ENCODE measurements around the gene P3H4. TPM values are rescaled to one million over a fixed set of nuclear protein-coding genes. Genes with fewer than 3 reads are reported as not detected.
A peak's percentile ranks its signal among the peaks of the same experiment; 100 is the strongest.

P3H4 gene
- total and polyA plus RNA-seq, 2 of the 4 experiments (the other 2 are of a cell fraction): 21.5 to 66.7 TPM

DNA sequence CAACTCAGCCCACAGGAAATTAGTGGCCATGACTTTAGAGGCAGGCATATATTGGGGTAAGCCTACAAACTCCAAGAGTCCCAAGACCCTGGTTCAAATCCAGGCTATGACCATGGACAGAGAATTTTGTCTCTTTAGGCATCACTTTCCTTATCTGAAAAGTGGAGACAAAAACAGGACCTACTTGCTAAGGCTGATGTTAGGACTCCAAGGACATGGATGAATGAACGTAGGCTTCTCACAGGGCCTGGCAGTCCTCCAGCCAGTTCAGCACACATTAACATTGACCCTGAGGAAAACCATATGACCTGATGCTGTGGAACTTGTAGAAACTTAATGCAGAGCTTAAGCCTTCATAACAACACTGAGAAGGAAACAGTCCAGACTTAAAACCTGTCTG lies 2.4 kb upstream of the P3H4 start:
- no peaks in the 10 kb centered on the region for H3K27me3 ChIP-seq (ENCODE audit: control insufficient read depth, insufficient read depth, low read length)
- peak overlapping the region; percentile 95 for H4K91ac ChIP-seq (ENCODE audit: insufficient read depth, low read depth, low read length)
- H3K9ac ChIP-seq (ENCODE audit: low read depth, low read length): peak overlapping the region; percentile 96
- H3K4ac ChIP-seq (ENCODE audit: low read depth, low read length): peak overlapping the region; percentile 100
- peak overlapping the region; percentile 100 for H3K14ac ChIP-seq (replicated peaks; ENCODE audit: low read depth, low read length)
- H2AFZ ChIP-seq (replicated peaks; ENCODE audit: low read length, poor library complexity): peak overlapping the region; percentile 94
- WGBS, 2 experiments (ENCODE audit: extremely low coverage in 2 of 2, insufficient read length in 1 of 2): no CpG with 5 or more reads among the region's 1 CpG
- H2BK15ac ChIP-seq (ENCODE audit: low read depth, low read length): no peak overlapping the region
- peak overlapping the region; percentile 100 for H2AK9ac ChIP-seq (replicated peaks; ENCODE audit: low read depth, low read length, poor library complexity)
- H3K9me1 ChIP-seq (ENCODE audit: insufficient read depth, low read length): peaks cover 30% of the 10 kb centered on the region
- H3K4me3 ChIP-seq (ENCODE audit: insufficient read depth, low read depth, low read length): peak overlapping the region; percentile 88
- H2BK120ac ChIP-seq (ENCODE audit: low read depth, low read length): peak overlapping the region; percentile 45; the same call in 1 of the 2 replicates
- no peak for TF ChIP-seq SMC3 (IDR thresholded peaks at IDR 0.05; ENCODE audit: low read depth, low read length)
- TF ChIP-seq FOS (IDR thresholded peaks at IDR 0.05; ENCODE audit: low read depth, low read length): no peak
- TF ChIP-seq NFE2L2 (IDR thresholded peaks at IDR 0.05; ENCODE audit: low read depth, low read length): no peak
- TF ChIP-seq, protein P1, sequence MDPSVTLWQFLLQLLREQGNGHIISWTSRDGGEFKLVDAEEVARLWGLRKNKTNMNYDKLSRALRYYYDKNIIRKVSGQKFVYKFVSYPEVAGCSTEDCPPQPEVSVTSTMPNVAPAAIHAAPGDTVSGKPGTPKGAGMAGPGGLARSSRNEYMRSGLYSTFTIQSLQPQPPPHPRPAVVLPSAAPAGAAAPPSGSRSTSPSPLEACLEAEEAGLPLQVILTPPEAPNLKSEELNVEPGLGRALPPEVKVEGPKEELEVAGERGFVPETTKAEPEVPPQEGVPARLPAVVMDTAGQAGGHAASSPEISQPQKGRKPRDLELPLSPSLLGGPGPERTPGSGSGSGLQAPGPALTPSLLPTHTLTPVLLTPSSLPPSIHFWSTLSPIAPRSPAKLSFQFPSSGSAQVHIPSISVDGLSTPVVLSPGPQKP (IDR thresholded peaks at IDR 0.05; ENCODE audit: borderline replicate concordance, low read depth, low read length): no peak
- no peak for TF ChIP-seq RAD21 (IDR thresholded peaks at IDR 0.05; ENCODE audit: low read length)
- no peak for TF ChIP-seq RCOR1 (IDR thresholded peaks at IDR 0.05; ENCODE audit: insufficient replicate concordance, low read length)
- no peak for TF ChIP-seq MAZ (IDR thresholded peaks at IDR 0.05; ENCODE audit: borderline replicate concordance, low read depth, low read length)
- TF ChIP-seq CEBPB (IDR thresholded peaks at IDR 0.05; ENCODE audit: low read depth, low read length): no peak
- TF ChIP-seq RFX5 (IDR thresholded peaks at IDR 0.05; ENCODE audit: low read depth, low read length): no peak
- TF ChIP-seq MXI1 (IDR thresholded peaks at IDR 0.05; ENCODE audit: borderline replicate concordance, low read depth, low read length): no peak
- no peak for TF ChIP-seq BHLHE40 (IDR thresholded peaks at IDR 0.05; ENCODE audit: low read depth, low read length)
- no peak for TF ChIP-seq CTCF (conservative IDR thresholded peaks at IDR 0.05; ENCODE audit: low read depth, low read length)
- TF ChIP-seq, protein P2, sequence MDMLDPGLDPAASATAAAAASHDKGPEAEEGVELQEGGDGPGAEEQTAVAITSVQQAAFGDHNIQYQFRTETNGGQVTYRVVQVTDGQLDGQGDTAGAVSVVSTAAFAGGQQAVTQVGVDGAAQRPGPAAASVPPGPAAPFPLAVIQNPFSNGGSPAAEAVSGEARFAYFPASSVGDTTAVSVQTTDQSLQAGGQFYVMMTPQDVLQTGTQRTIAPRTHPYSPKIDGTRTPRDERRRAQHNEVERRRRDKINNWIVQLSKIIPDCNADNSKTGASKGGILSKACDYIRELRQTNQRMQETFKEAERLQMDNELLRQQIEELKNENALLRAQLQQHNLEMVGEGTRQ (IDR thresholded peaks at IDR 0.05; ENCODE audit: low read depth, low read length): no peak
- no peak for TF ChIP-seq POLR2A (IDR thresholded peaks at IDR 0.05; ENCODE audit: low read depth, low read length)
- no peak for TF ChIP-seq MAFK (IDR thresholded peaks at IDR 0.05; ENCODE audit: low read depth, low read length)
- no peak for TF ChIP-seq CHD1 (IDR thresholded peaks at IDR 0.05; ENCODE audit: low read depth, low read length)
- peak overlapping the region; percentile 94 for H3K4me2 ChIP-seq (ENCODE audit: low read depth, low read length)
- peak overlapping the region; percentile 93 for H3K27ac ChIP-seq (ENCODE audit: insufficient read depth, low read length)
- H2AK5ac ChIP-seq (ENCODE audit: low read depth, low read length): peak overlapping the region; percentile 93
- ATAC-seq (ENCODE audit: low read depth): no peak
- intact Hi-C loops (cut with micrococcal nuclease): no loop called here
- dilution Hi-C loops (cut with HindIII; ENCODE audit: low sequenced_read_pairs, unreplicated experiment): no loop called here
- in situ Hi-C loops (cut with MboI; ENCODE audit: low sequenced_read_pairs): no loop called here
- H4K8ac ChIP-seq (ENCODE audit: low read depth in 2 of 2, low read length in 2 of 2): peak overlapping the region; percentile 92 to 94; a peak in 3 of 4 replicates
- peaks cover 22 to 87% of the 10 kb centered on the region in 2 experiments for H3K79me1 ChIP-seq (ENCODE audit: low read depth in 1 of 2, low read length in 2 of 2)
- H4K5ac ChIP-seq (ENCODE audit: low read depth, low read length): peak overlapping the region; percentile 92
- peak overlapping the region; percentile 94 for H2BK5ac ChIP-seq (ENCODE audit: low read depth, low read length, poor library complexity, severe bottlenecking)
- H2BK20ac ChIP-seq (ENCODE audit: low read depth, low read length): no peak overlapping the region
- no peaks in the 10 kb centered on the region for H3K9me3 ChIP-seq (ENCODE audit: control insufficient read depth, insufficient read depth, low read length)
- H4K20me1 ChIP-seq (ENCODE audit: insufficient read depth, low read length): peaks cover 52% of the 10 kb centered on the region
- H3K18ac ChIP-seq (ENCODE audit: low read depth, low read length): peak overlapping the region; percentile 22
- CTCF ChIA-PET: no interaction called here
- H3K36me3 ChIP-seq (ENCODE audit: control insufficient read depth, insufficient read depth, low read length): peaks cover 19% of the 10 kb centered on the region
- POLR2A ChIA-PET (ENCODE audit: unreplicated experiment): interaction anchor here (1.2 kb wide), 1 partner anchor 10 kb away, joined by 3 read pairs; no protein-coding TSS in a partner anchor
- H3K4me1 ChIP-seq (ENCODE audit: control insufficient read depth, insufficient read depth, low read length): peaks cover 23% of the 10 kb centered on the region
- DNase-seq: peak; percentile 36
- peak overlapping the region; percentile 96 for H3K56ac ChIP-seq (ENCODE audit: extremely low read depth, insufficient read depth, low read length)
- peak overlapping the region; percentile 95 for H3K23ac ChIP-seq (ENCODE audit: low read depth, low read length)
- no TSS peak for BruUV-seq (replicated peaks)

Measured in IMR-90 (cell line).